Loucy (cell line): ENCODE results near the gene IFI27L2.

ENCODE experiments used
- H2AFZ ChIP-seq: fragments of 200-600 bp; sonication (generic); 2 replicates; pipeline ENCODE4 v1.6.0; 2016; ENCODE audit warnings: antibody characterized with exemption, mild to moderate bottlenecking, low read length, moderate library complexity
- H3F3A ChIP-seq: fragments of 200-600 bp; 2 replicates; pipeline ENCODE4 v1.6.0; 2016; ENCODE audit warnings: antibody characterized with exemption, low read depth, mild to moderate bottlenecking
- H3K27me3 ChIP-seq: fragments of 200-600 bp; sonication (generic); 2 replicates; pipeline ENCODE4 v1.6.1; 2014; ENCODE audit warnings: low read length, mild to moderate bottlenecking; ENCODE audit not compliant: insufficient read depth, poor library complexity, severe bottlenecking
- H3K36me3 ChIP-seq: fragments of 200-600 bp; sonication (generic); 2 replicates; pipeline ENCODE4 v1.6.1; 2016; ENCODE audit warnings: low read length; ENCODE audit not compliant: insufficient read depth
- H3K4me1 ChIP-seq: fragments of 200-600 bp; sonication (generic); 2 replicates; pipeline ENCODE4 v1.5.1; 2014; ENCODE audit warnings: low read length, mild to moderate bottlenecking; ENCODE audit not compliant: insufficient read depth, poor library complexity, severe bottlenecking
- H3K4me2 ChIP-seq: fragments of 200-600 bp; sonication (generic); 2 replicates; pipeline ENCODE4 v1.6.0; 2014; ENCODE audit warnings: antibody characterized with exemption, low read length, low read depth, mild to moderate bottlenecking; ENCODE audit not compliant: poor library complexity, severe bottlenecking
- H3K4me3 ChIP-seq: fragments of 200-600 bp; sonication (generic); 2 replicates; pipeline ENCODE4 v1.5.1; 2014; ENCODE audit warnings: low read length, mild to moderate bottlenecking, mixed read lengths; ENCODE audit not compliant: poor library complexity, severe bottlenecking
- H3K79me2 ChIP-seq: fragments of 200-600 bp; sonication (generic); 2 replicates; pipeline ENCODE4 v1.6.1; 2014; ENCODE audit warnings: low read length; ENCODE audit not compliant: insufficient read depth
- H3K9ac ChIP-seq: fragments of 200-600 bp; sonication (generic); 2 replicates; pipeline ENCODE4 v1.6.0; 2014; ENCODE audit warnings: mild to moderate bottlenecking, low read depth, low read length, moderate library complexity; ENCODE audit not compliant: poor library complexity, severe bottlenecking
- H3K9me2 ChIP-seq: fragments of 200-600 bp; sonication (generic); replicated peaks from 2 replicates; pipeline ENCODE4 v1.6.1; 2016; ENCODE audit warnings: low read depth, low read length, mixed read lengths
- H3K9me3 ChIP-seq: fragments of 200-600 bp; sonication (generic); 2 replicates; pipeline ENCODE4 v1.6.1; 2014; ENCODE audit warnings: mild to moderate bottlenecking, antibody characterized with exemption, low read length, low read depth; ENCODE audit not compliant: insufficient read depth
- H4K20me1 ChIP-seq: fragments of 200-600 bp; sonication (generic); 2 replicates; pipeline ENCODE4 v1.6.0; 2014; ENCODE audit warnings: antibody characterized with exemption, low read length, mild to moderate bottlenecking; ENCODE audit not compliant: insufficient read depth, poor library complexity, severe bottlenecking
- CTCF ChIP-seq: fragments of 200-600 bp; sonication (generic); conservative IDR thresholded peaks from 2 replicates; pipeline ENCODE4 v1.5.1; 2014; ENCODE audit warnings: mild to moderate bottlenecking, antibody characterized with exemption, low read length
- EZH2phosphoT487 ChIP-seq: fragments of 200-600 bp; IDR thresholded peaks from 2 replicates; pipeline ENCODE4 v1.6.1; 2018; ENCODE audit warnings: antibody characterized with exemption, mild to moderate bottlenecking, moderate library complexity, borderline replicate concordance

Gene IFI27L2

DNA sequence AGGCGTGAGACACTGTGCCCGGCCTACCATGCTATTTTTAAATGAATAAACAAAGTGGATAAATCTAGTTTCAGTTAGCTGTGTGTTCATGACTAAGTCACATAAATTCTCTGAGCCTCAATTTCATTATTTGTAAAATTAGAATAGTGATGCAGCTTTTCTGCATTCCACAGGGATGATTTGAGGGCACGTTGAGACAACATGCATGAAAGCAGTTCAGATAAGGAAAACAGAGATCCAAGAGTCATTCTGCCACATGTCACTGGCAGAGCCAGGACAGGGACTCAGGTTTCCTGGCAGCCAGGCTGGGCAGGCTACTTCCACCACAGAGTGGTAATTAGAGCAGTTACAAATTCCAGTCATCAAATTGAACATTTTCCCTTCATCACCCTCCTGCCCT lies 41.8 kb upstream of the IFI27L2 start:
- no peaks in the 10 kb centered on the region for H3K79me2 ChIP-seq
- no peaks in the 10 kb centered on the region for H3K9me2 ChIP-seq
- no peak overlapping the region for H3K4me3 ChIP-seq
- no peak overlapping the region for H2AFZ ChIP-seq
- no peaks in the 10 kb centered on the region for H3K36me3 ChIP-seq
- TF ChIP-seq EZH2phosphoT487 (no peak), CTCF (no peak)
- H3K27me3 ChIP-seq: no peaks in the 10 kb centered on the region
- H3K9me3 ChIP-seq: no peaks in the 10 kb centered on the region
- no peak overlapping the region for H3K4me2 ChIP-seq
- H4K20me1 ChIP-seq: no peaks in the 10 kb centered on the region
- H3K9ac ChIP-seq: no peak overlapping the region
- H3K4me1 ChIP-seq: peaks cover 9% of the 10 kb centered on the region
- peaks cover 2% of the 10 kb centered on the region; the same call in 1 of the 2 replicates for H3F3A ChIP-seq

DNA sequence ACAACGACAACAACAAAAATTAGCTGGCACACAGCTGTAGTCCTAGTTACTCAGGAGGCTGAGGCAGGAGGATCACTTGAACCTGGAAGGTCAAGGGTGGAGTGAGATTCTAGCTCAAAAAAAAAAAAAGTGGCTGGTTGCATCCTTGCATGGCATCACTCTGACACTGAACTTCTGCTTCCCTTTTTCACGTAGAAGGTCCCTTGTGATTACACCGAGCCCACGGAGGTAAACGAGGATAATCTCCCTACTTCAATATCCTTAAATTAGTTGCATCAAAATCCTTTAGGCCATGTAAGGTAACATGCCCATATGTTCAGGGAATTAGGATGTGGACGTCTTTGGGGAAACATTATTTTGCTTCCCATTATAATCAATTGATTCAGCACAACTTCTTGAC lies 40.7 kb upstream of the IFI27L2 start:
- no peak overlapping the region for H3K9ac ChIP-seq
- H3K36me3 ChIP-seq: no peaks in the 10 kb centered on the region
- peaks cover 9% of the 10 kb centered on the region for H3K4me1 ChIP-seq
- H3K79me2 ChIP-seq: no peaks in the 10 kb centered on the region
- TF ChIP-seq EZH2phosphoT487 (no peak), CTCF (no peak)
- H3K9me2 ChIP-seq: no peaks in the 10 kb centered on the region
- H3K4me2 ChIP-seq: no peak overlapping the region
- no peak overlapping the region for H3K4me3 ChIP-seq
- H2AFZ ChIP-seq: no peak overlapping the region
- no peaks in the 10 kb centered on the region for H3K27me3 ChIP-seq
- H3F3A ChIP-seq: peaks cover 1% of the 10 kb centered on the region; the same call in 1 of the 2 replicates
- no peaks in the 10 kb centered on the region for H3K9me3 ChIP-seq
- no peaks in the 10 kb centered on the region for H4K20me1 ChIP-seq

GRCh38 chr14:94165744-94166143 lies 36.3 kb upstream of the IFI27L2 start:
- no peaks in the 10 kb centered on the region for H3K79me2 ChIP-seq
- peaks cover 4% of the 10 kb centered on the region for H3K4me1 ChIP-seq
- H3K4me3 ChIP-seq: no peak overlapping the region
- no peaks in the 10 kb centered on the region for H4K20me1 ChIP-seq
- no peaks in the 10 kb centered on the region for H3K9me3 ChIP-seq
- H3K9me2 ChIP-seq: no peaks in the 10 kb centered on the region
- no peak overlapping the region for H3K9ac ChIP-seq
- H2AFZ ChIP-seq: no peak overlapping the region
- H3K27me3 ChIP-seq: no peaks in the 10 kb centered on the region
- no peaks in the 10 kb centered on the region for H3K36me3 ChIP-seq
- no peaks in the 10 kb centered on the region for H3F3A ChIP-seq
- no peak overlapping the region for H3K4me2 ChIP-seq
- TF ChIP-seq EZH2phosphoT487: no peak

GRCh38 chr14:94164685-94165431 lies 35.5 kb upstream of the IFI27L2 start:
- Histone ChIP-seq H3K9ac (no peak overlapping the region), H3K4me2 (no peak overlapping the region), H2AFZ (no peak overlapping the region), H3K9me2 (no peaks in the 10 kb centered on the region), H3K9me3 (no peaks in the 10 kb centered on the region), H3K4me3 (no peak overlapping the region), H3K79me2 (no peaks in the 10 kb centered on the region), H3F3A (no peaks in the 10 kb centered on the region), H3K4me1 (peaks cover 4% of the 10 kb centered on the region), H4K20me1 (no peaks in the 10 kb centered on the region), H3K36me3 (no peaks in the 10 kb centered on the region), H3K27me3 (no peaks in the 10 kb centered on the region)
- TF ChIP-seq EZH2phosphoT487 (no peak), CTCF (no peak)
